SK-N-MC (cell line): ENCODE data around the gene CAMK4.

Source experiments
- EZH2 ChIP-seq: fragments of 200-600 bp; sonication (generic); IDR thresholded peaks from one replicate; pipeline ENCODE4 v1.6.1; 2017; ENCODE audit warnings: antibody characterized with exemption
- POLR2AphosphoS5 ChIP-seq: IDR thresholded peaks from 2 replicates; pipeline ENCODE4 v1.6.1; 2012; ENCODE audit warnings: mild to moderate bottlenecking, low read depth, low read length, borderline replicate concordance

GRCh38 chr5:111214052-111214742 is 10.0 kb upstream of the CAMK4 start:
- no peak for TF ChIP-seq EZH2
- TF ChIP-seq POLR2AphosphoS5: no peak
